Activated CD8-positive, alpha-beta memory T cell treated with anti-CD3 and anti-CD28 coated beads for 48 hours (primary cell): ENCODE data around the gene THYN1.
"Not testable (repeated sequence)": the region's sequence is repeated elsewhere in the genome, so short reads cannot be mapped to it uniquely, and the experiment has no call there.

Experiments
- DNase-seq, 3 experiments: peaks; one replicate each; pipeline ENCODE4 v3.0.0-alpha.2; 2020; ENCODE audit warnings: low read depth in 2 of 3, low spot score in 2 of 3

THYN1 gene

GRCh38 chr11:134275534-134276395, 22.6 kb upstream of the THYN1 start, which contains the start of gene GLB1L3:
TSS of gene GLB1L3 (plus strand) at chr11:134276379. CDS start at chr11:134276741, 362 bp downstream.
- DNase-seq = peak; percentile 43 to 60 (median 50)

- no peak for DNase-seq
Observed at GRCh38 chr11:134275188-134275533, 22.0 kb upstream of the THYN1 start.

- no peak for DNase-seq
Observed at GRCh38 chr11:134273317-134273712, 20.2 kb upstream of the THYN1 start.

- DNase-seq = no peak
Observed at GRCh38 chr11:134272381-134273316, 19.5 kb upstream of the THYN1 start.

GRCh38 chr11:134271978-134272377, 18.8 kb upstream of the THYN1 start:
- DNase-seq = no peak

- DNase-seq = no peak
Observed at GRCh38 chr11:134270250-134270714, 17.1 kb upstream of the THYN1 start.

GRCh38 chr11:134267966-134268365, 14.8 kb upstream of the THYN1 start:
- no peak for DNase-seq

- DNase-seq = no peak
Observed at GRCh38 chr11:134267461-134267860, 14.3 kb upstream of the THYN1 start.

GRCh38 chr11:134266841-134267251, 13.7 kb upstream of the THYN1 start:
- DNase-seq = no peak

GRCh38 chr11:134266440-134266839, 13.3 kb upstream of the THYN1 start:
- no peak for DNase-seq

GRCh38 chr11:134264966-134265764, 12.0 kb upstream of the THYN1 start:
- DNase-seq = no peak

GRCh38 chr11:134261626-134262488, 8.7 kb upstream of the THYN1 start:
- DNase-seq = no peak

- no peak for DNase-seq
Observed at GRCh38 chr11:134260983-134261382, 7.8 kb upstream of the THYN1 start.

GRCh38 chr11:134260503-134260902, 7.4 kb upstream of the THYN1 start:
- no peak for DNase-seq

GRCh38 chr11:134258577-134258976, 5.4 kb upstream of the THYN1 start:
- DNase-seq = no peak

- no peak for DNase-seq
Observed at GRCh38 chr11:134257101-134257500, 3.9 kb upstream of the THYN1 start.

- DNase-seq = not testable (repeated sequence)
Observed at GRCh38 chr11:134255184-134255561, 2.0 kb upstream of the THYN1 start.

GRCh38 chr11:134254433-134255183, 1.5 kb upstream of the THYN1 start:
- no peak for DNase-seq
